Dendritic cell treated with granulocyte-macrophage colony-stimulating factor and Interleukin-4, amounts not matched to agents 40 ng/mL and 50 ng/mL, for 4 days (primary cell): ENCODE measurements around the gene SVOPL.

Experiments
- H3K27ac Mint-ChIP-seq: one replicate; pipeline ENCODE4 v1.8.0; 2022; ENCODE audit warnings: mild to moderate bottlenecking, mixed read lengths
- H3K27me3 Mint-ChIP-seq: one replicate; pipeline ENCODE4 v1.8.0; 2022; ENCODE audit warnings: mild to moderate bottlenecking, mixed read lengths
- H3K36me3 Mint-ChIP-seq: one replicate; pipeline ENCODE4 v1.8.0; 2022; ENCODE audit warnings: low read depth, mixed read lengths
- H3K4me1 Mint-ChIP-seq: one replicate; pipeline ENCODE4 v1.8.0; 2022; ENCODE audit warnings: low read depth, mixed read lengths
- H3K4me3 Mint-ChIP-seq: one replicate; pipeline ENCODE4 v1.8.0; 2022; ENCODE audit warnings: mild to moderate bottlenecking, moderate library complexity, mixed read lengths
- H3K9me3 Mint-ChIP-seq: one replicate; pipeline ENCODE4 v1.8.0; 2022; ENCODE audit warnings: mixed read lengths
- intact Hi-C: fragments of 100-400 bp; cut with micrococcal nuclease; formaldehyde crosslinking; loops from one replicate; pipeline ENCODE4 v1.15.0; 2022

Gene SVOPL

DNA sequence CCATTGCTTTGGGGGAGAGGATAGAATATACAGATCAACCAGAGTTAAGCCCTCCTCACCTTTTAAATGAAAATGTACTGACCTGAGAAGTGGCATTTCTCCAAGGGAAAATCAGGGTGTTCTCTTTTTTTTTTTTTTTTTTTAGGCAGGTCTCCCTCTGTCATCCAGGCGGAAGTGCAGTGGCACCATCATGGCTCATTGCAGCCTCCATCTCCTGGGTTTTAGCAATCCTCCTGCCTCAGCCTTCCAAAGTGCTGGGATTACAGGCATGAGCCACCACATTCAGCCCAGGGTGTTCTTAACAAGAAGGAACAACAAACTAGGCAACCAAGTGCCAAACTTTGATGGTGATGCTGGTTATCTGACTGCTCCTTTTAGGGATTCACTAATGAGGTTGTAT is 111.0 kb downstream of the SVOPL start:
- intact Hi-C loops = no loop called here
- peaks cover 15% of the 10 kb centered on the region for H3K36me3 Mint-ChIP-seq
- H3K4me3 Mint-ChIP-seq = no peak overlapping the region
- H3K27ac Mint-ChIP-seq = no peak overlapping the region
- no peaks in the 10 kb centered on the region for H3K4me1 Mint-ChIP-seq
- no peaks in the 10 kb centered on the region for H3K9me3 Mint-ChIP-seq
- no peaks in the 10 kb centered on the region for H3K27me3 Mint-ChIP-seq

DNA sequence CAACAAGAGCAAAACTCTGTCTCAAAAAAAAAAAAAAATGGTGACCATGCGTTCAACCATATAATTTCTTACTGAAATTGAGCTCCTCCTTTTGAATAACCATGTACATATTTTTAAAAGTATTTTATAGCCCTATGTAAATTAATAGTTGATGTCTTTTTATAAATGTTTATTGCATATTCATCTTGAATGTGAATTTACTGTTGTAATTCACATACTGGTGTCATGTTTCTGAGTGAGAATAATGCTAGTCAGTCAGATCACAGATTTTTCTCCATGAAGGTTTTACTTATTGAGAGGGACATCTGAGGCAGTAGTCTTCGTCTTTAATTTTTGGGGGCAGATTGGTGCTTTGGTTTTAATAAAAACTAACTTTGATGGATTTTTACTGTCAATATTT is 112.2 kb downstream of the SVOPL start:
- Mint-ChIP-seq H3K9me3 (no peaks in the 10 kb centered on the region), H3K27ac (no peak overlapping the region), H3K27me3 (no peaks in the 10 kb centered on the region), H3K4me1 (no peaks in the 10 kb centered on the region), H3K36me3 (peaks cover 27% of the 10 kb centered on the region), H3K4me3 (no peak overlapping the region)
- intact Hi-C loops = no loop called here

DNA sequence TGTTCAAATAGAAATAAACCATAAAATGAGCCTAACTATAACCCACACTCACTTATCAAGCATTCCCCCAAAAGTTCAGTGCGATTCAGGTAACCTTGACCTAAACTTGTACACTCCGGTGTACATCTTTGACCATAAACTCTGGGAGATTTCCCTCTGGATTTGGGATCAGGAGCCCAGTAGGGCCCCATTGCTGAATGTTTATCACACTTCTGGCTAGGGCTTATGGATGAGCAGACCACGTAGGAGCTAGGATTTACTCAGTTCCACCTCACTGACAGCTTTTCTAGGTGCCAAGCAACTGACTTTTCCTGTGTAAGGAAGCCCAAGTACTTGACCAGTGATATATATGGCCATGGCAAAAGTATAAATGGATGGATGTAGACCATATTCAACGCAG is 113.7 kb downstream of the SVOPL start:
- Mint-ChIP-seq H3K36me3 (peaks cover 38% of the 10 kb centered on the region), H3K4me1 (no peaks in the 10 kb centered on the region), H3K4me3 (no peak overlapping the region), H3K9me3 (no peaks in the 10 kb centered on the region), H3K27ac (no peak overlapping the region), H3K27me3 (no peaks in the 10 kb centered on the region)
- intact Hi-C loops = no loop called here

DNA sequence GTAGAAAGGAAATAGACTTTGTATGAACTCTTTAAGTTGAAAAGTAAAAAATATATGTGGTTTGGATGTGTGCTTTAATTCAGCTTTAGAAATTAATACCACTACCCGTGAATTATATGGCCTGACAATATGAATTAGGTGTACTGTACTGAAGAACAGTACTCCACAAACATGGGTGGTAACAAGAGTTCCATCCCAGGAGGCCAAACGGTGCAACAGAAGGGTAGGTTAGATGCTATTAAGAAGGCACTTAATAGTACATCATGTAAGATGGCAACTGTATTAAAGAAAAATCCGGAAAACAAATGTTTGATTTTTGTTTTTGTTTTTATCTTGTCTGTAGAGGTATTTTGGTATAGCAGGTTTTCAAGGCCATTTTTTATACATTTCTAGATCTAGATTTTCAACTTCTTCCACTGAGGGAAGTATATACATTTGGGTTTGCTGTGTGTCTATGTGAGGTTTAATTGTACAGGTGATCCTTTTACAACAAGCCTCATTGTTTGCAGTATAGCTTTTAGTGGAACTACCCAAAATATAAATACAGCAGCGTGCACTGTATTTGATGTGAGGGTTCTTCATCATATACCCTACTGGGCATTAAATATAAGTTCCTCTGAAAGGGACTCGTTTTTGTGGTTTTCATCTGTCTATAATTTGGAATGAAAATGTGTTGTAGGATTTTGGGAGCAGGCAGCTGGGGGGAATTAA is 115.7 kb downstream of the SVOPL start:
- Mint-ChIP-seq H3K27ac (no peak overlapping the region), H3K9me3 (no peaks in the 10 kb centered on the region), H3K27me3 (no peaks in the 10 kb centered on the region), H3K4me3 (no peak overlapping the region), H3K4me1 (no peaks in the 10 kb centered on the region), H3K36me3 (peaks cover 50% of the 10 kb centered on the region)
- intact Hi-C loops = no loop called here

DNA sequence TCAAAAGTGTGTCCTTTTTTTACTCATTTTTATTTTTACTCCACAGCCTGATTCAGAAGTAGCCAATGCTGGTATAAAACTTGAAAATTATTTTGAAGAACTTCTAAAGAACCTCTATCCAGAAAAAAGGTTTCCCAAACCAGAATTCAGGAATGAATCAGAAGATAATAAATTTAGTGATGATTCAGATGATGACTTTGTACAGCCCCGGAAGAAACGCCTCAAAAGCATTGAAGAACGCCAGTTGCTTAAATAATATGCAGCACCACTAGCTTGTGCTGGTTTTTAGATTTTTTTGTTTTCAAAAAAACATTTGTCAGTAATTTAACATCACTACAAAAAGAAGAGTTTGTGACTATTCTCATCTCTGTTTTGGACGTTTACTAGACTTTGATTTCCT is 116.5 kb downstream of the SVOPL start:
- no peak overlapping the region for H3K27ac Mint-ChIP-seq
- H3K27me3 Mint-ChIP-seq = no peaks in the 10 kb centered on the region
- intact Hi-C loops = no loop called here
- H3K4me3 Mint-ChIP-seq = no peak overlapping the region
- peaks cover 57% of the 10 kb centered on the region for H3K36me3 Mint-ChIP-seq
- no peaks in the 10 kb centered on the region for H3K9me3 Mint-ChIP-seq
- H3K4me1 Mint-ChIP-seq = no peaks in the 10 kb centered on the region

DNA sequence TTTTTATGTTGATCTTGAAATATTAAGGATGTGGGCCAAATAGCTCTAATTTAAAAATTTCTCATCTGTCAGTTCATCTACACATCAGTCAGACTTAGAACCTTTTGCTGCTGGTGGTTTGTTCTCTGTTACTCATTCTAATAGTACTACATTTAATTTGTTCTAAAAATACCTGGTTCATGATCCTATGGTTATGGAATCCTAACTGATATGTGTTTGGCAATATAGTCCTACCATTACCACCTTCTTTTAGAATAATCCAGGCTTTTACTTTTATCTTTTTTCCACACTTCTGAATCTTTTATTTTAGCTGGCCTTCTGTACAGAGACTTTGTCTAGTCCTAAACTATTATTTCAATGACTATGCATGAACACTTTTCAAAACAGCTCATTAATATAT is 116.9 kb downstream of the SVOPL start:
- Mint-ChIP-seq H3K4me1 (no peaks in the 10 kb centered on the region), H3K27me3 (no peaks in the 10 kb centered on the region), H3K4me3 (no peak overlapping the region), H3K9me3 (no peaks in the 10 kb centered on the region), H3K27ac (no peak overlapping the region), H3K36me3 (peaks cover 62% of the 10 kb centered on the region)
- intact Hi-C loops = no loop called here

DNA sequence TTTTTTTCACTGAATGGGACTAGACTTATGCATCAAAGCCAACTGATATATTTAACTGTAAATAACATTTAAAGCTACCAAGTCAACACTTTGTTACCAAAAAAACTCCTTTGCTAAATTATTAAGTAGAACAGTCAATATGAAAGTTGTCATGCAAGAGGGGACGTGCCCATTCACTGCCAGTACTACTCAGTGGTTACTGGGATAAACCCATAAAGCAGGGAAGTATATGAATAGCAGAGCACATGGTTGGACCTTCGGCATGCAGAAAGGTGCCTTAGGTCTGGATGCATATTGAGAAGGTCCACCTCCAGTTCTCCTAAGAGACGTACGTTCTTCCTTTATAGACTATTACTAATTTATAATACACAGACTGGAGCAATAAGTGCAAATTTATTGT is 120.1 kb downstream of the SVOPL start:
- Mint-ChIP-seq H3K27me3 (no peaks in the 10 kb centered on the region), H3K36me3 (peaks cover 77% of the 10 kb centered on the region), H3K9me3 (no peaks in the 10 kb centered on the region), H3K27ac (no peak overlapping the region), H3K4me1 (no peaks in the 10 kb centered on the region), H3K4me3 (no peak overlapping the region)
- intact Hi-C loops = no loop called here

DNA sequence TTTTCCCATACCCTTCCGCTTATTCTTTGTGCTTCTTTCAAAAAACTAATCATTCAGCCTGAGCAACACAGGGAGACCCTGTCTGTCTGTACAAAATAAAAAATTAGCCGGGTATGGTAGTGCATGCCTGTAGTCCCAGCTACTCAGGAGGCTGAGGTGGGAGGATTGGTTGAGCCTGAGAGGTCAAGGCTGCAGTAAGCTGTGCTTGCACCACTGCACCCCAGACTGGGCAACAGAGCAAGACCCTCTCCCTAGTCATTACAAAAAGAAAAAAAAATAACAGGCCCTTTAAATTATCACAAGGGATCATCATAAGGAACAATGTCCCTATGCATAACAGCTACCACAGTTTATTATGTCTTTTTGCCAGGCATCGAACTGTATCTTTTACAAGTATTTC is 121.5 kb downstream of the SVOPL start:
- peaks cover 72% of the 10 kb centered on the region for H3K36me3 Mint-ChIP-seq

DNA sequence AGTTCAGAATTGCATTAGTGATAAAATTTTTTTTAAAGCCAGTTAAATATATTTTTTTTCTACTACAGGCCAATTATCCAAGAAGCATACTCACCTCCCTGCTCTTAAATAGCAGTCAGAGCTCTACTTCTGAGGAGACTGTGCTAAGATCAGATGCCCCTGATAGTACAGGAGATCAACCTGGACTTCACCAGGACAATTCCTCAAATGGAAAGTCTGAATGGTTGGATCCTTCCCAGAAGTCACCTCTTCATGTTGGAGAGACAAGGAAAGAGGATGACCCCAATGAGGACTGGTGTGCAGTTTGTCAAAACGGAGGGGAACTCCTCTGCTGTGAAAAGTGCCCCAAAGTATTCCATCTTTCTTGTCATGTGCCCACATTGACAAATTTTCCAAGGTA is 122.0 kb downstream of the SVOPL start:
- no peaks in the 10 kb centered on the region for H3K9me3 Mint-ChIP-seq
- no peaks in the 10 kb centered on the region for H3K4me1 Mint-ChIP-seq
- no peak overlapping the region for H3K4me3 Mint-ChIP-seq
- H3K27me3 Mint-ChIP-seq = no peaks in the 10 kb centered on the region
- intact Hi-C loops = loop anchor here (10.0 kb wide), 1 partner anchor 114 kb away; the partner anchor contains the start of gene TRIM24
- peaks cover 70% of the 10 kb centered on the region for H3K36me3 Mint-ChIP-seq
- H3K27ac Mint-ChIP-seq = no peak overlapping the region

More for the DNA sequence above, 121.5 kb downstream of the SVOPL start:
- intact Hi-C loops = loop anchor here (10.0 kb wide), 1 partner anchor 115 kb away; the partner anchor contains the start of gene TRIM24
- no peak overlapping the region for H3K4me3 Mint-ChIP-seq
- no peaks in the 10 kb centered on the region for H3K9me3 Mint-ChIP-seq
- no peaks in the 10 kb centered on the region for H3K27me3 Mint-ChIP-seq
- no peak overlapping the region for H3K27ac Mint-ChIP-seq
- H3K4me1 Mint-ChIP-seq = no peaks in the 10 kb centered on the region

DNA sequence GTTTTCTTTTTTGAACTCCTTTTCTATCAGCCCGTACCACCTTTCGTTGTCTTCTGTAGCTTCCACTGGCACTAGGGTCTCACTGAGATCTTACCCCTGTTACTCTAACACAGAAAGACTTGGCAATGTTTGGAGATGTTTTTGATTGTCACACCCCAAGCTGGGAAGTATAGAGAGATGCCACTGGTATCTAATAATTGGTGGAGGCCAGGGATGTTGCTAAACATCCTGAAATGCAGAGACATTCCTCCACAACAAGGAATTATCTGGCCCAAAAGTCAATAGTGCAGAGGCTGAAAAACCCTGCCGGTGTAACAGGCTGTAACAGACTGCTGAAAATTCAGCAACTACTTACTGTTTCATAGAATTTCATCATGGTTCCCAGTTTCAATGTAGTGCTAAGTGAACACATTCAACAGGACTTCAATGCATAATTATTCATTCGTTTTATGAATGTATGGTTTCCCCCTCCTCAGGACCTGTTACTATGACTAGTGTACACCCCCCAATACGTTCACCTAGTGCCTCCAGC is 125.2 kb downstream of the SVOPL start:
- no peak overlapping the region for H3K27ac Mint-ChIP-seq
- H3K4me1 Mint-ChIP-seq = no peaks in the 10 kb centered on the region
- H3K9me3 Mint-ChIP-seq = no peaks in the 10 kb centered on the region
- no peaks in the 10 kb centered on the region for H3K27me3 Mint-ChIP-seq
- intact Hi-C loops = loop anchor here (10.0 kb wide), 1 partner anchor 111 kb away; the partner anchor contains the start of gene TRIM24
- no peak overlapping the region for H3K4me3 Mint-ChIP-seq
- peaks cover 70% of the 10 kb centered on the region for H3K36me3 Mint-ChIP-seq

DNA sequence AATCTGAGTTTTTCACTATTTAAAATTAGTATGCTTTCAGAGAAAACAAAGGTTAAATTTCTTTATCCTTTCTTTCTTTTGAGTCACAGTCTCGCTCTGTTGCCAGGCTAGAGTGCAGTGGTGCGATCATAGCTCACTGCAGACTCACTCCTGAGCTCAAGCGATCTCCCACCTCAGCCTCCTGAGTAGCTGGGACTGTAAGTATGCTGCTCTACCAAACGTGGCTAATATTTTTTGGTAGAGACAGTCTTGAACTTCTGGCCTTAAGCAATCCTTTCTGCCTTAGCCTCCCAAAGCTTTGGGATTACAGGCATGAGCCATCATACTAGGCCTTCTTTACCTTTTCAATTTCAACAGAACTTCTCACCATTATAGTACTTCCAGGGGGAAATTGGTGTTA is 127.4 kb downstream of the SVOPL start:
- intact Hi-C loops = loop anchor here (10.0 kb wide), 1 partner anchor 109 kb away; the partner anchor contains the start of gene TRIM24

DNA sequence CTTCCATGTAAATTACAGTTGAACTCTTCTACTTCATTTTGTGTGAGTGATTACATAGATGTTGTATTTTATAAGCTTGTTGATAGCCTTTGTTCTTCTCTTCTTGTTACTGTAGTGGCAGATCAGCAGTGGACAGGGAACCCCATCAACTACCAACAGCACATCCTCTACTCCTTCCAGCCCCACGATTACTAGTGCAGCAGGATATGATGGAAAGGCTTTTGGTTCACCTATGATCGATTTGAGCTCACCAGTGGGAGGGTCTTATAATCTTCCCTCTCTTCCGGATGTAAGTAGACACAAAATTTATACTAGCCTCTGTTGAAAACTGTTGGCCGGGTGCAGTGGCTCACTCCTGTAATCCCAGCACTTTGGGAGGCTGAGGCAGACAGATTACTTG is 130.4 kb downstream of the SVOPL start:
- H3K27ac Mint-ChIP-seq = no peak overlapping the region
- no peak overlapping the region for H3K4me3 Mint-ChIP-seq
- peaks cover 74% of the 10 kb centered on the region for H3K36me3 Mint-ChIP-seq
- H3K27me3 Mint-ChIP-seq = no peaks in the 10 kb centered on the region
- H3K9me3 Mint-ChIP-seq = peaks cover 6% of the 10 kb centered on the region
- no peaks in the 10 kb centered on the region for H3K4me1 Mint-ChIP-seq
- intact Hi-C loops = loop anchor here (10.0 kb wide), 1 partner anchor 106 kb away; the partner anchor contains the start of gene TRIM24

More for the DNA sequence above, 127.4 kb downstream of the SVOPL start:
- Mint-ChIP-seq H3K4me1 (no peaks in the 10 kb centered on the region), H3K9me3 (no peaks in the 10 kb centered on the region), H3K27me3 (no peaks in the 10 kb centered on the region), H3K27ac (no peak overlapping the region), H3K4me3 (no peak overlapping the region), H3K36me3 (peaks cover 69% of the 10 kb centered on the region)

DNA sequence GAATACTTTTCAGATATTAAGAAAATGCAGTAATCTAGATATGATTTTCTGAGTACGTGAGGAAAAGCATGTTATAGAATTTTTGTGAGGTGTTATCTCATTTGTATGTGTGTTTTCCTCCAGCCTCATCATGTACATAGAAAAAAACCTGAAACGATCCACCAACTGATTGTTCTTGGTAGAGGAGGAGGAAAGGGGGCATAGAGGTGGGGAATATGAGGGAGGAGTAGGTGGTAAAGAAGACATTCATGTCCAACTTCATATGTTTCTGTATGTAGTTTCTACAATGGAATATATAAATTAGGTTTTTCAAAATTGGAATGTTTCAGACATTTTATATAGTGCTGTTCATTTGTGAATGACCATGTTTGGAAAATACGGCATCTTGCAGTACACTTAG is 131.7 kb downstream of the SVOPL start:
- H3K4me3 Mint-ChIP-seq = no peak overlapping the region

DNA sequence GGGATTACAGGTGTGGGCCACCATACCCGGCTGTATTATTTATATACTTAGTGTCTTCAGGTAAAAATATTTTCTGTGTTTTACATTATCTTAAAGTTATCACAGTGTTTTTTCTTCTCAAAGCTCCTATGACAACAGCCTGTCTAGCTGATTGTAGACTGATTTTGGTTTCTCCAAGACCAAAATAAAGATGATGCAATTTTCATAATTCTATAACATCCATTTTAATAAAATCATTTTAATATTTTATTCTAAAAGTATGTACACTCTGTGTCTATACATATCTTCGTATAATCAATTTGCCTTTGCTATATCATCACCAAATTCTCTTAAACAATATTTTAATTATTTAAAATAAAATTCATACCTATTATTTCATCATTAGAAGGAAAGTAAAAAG is 132.5 kb downstream of the SVOPL start:
- Mint-ChIP-seq H3K4me3 (no peak overlapping the region), H3K27me3 (no peaks in the 10 kb centered on the region), H3K4me1 (no peaks in the 10 kb centered on the region), H3K9me3 (peaks cover 26% of the 10 kb centered on the region), H3K36me3 (peaks cover 82% of the 10 kb centered on the region), H3K27ac (no peak overlapping the region)
- intact Hi-C loops = no loop called here

More for the DNA sequence above, 131.7 kb downstream of the SVOPL start:
- Mint-ChIP-seq H3K27me3 (no peaks in the 10 kb centered on the region), H3K36me3 (peaks cover 82% of the 10 kb centered on the region), H3K9me3 (peaks cover 19% of the 10 kb centered on the region), H3K27ac (no peak overlapping the region), H3K4me1 (no peaks in the 10 kb centered on the region)
- intact Hi-C loops = no loop called here
